IMR-90 (cell line): ENCODE results near the gene NPTX1. TPM values are rescaled to one million over a fixed set of nuclear protein-coding genes. Genes with fewer than 3 reads are reported as not detected.
A peak's percentile ranks its signal among the peaks of the same experiment; 100 is the strongest.

Experiments used
- ATAC-seq: fragments of 200-7000 bp; cut with Tn5 transposase; 2 replicates; pipeline ENCODE4 v1.9.1; 2020; ENCODE audit warnings: low read depth, mild to moderate bottlenecking, moderate library complexity
- BruUV-seq: library from RNA; stranded (reverse); fragments of 400-500 nt; replicated peaks from 2 replicates; lab custom pipeline; 2021; lab: Mats Ljungman, UMichigan
- CTCF ChIA-PET: fragments of 300-600 bp; formaldehyde crosslinking; extraction: SDS; loops from one replicate; lab custom pipeline; 2021; ENCODE audit warnings: antibody characterized with exemption; lab: Yijun Ruan, JAX
- POLR2A ChIA-PET: fragments of 300-600 bp; sonication (Branson Sonifier 250); formaldehyde crosslinking; loops from one replicate; lab custom pipeline; 2022; ENCODE audit warnings: antibody characterized with exemption; ENCODE audit not compliant: unreplicated experiment; lab: Charles Lee
- DNase-seq: peaks from one replicate; pipeline ENCODE4 v3.0.0; 2013
- H2AFZ ChIP-seq: replicated peaks from 2 replicates; pipeline ENCODE3; 2013; ENCODE audit warnings: low read length, mild to moderate bottlenecking; ENCODE audit not compliant: poor library complexity
- H2AK5ac ChIP-seq: 2 replicates; pipeline ENCODE4 v1.6.1; 2013; ENCODE audit warnings: low read depth, low read length, inconsistent platforms
- H2AK9ac ChIP-seq: replicated peaks from 2 replicates; pipeline ENCODE3; 2013; ENCODE audit warnings: mild to moderate bottlenecking, low read depth, low read length, moderate library complexity; ENCODE audit not compliant: poor library complexity
- H2BK120ac ChIP-seq: 2 replicates; pipeline ENCODE4 v1.6.1; 2013; ENCODE audit warnings: low read depth, low read length, inconsistent platforms
- H2BK15ac ChIP-seq: 3 replicates; pipeline ENCODE4 v1.6.1; 2013; ENCODE audit warnings: low read depth, low read length, inconsistent platforms
- H2BK20ac ChIP-seq: 2 replicates; pipeline ENCODE4 v1.6.1; 2013; ENCODE audit warnings: low read depth, mild to moderate bottlenecking, inconsistent platforms, low read length, moderate library complexity
- H2BK5ac ChIP-seq: 2 replicates; pipeline ENCODE4 v1.6.1; 2013; ENCODE audit warnings: mild to moderate bottlenecking, low read depth, low read length, inconsistent platforms; ENCODE audit not compliant: poor library complexity, severe bottlenecking
- H3K14ac ChIP-seq: replicated peaks from 2 replicates; pipeline ENCODE4 v1.6.1; 2013; ENCODE audit warnings: low read depth, low read length, inconsistent platforms
- H3K18ac ChIP-seq: 2 replicates; pipeline ENCODE4 v1.6.1; 2013; ENCODE audit warnings: low read depth, low read length, control low read depth
- H3K23ac ChIP-seq: 2 replicates; pipeline ENCODE4 v1.6.1; 2013; ENCODE audit warnings: low read depth, low read length, inconsistent platforms
- H3K27ac ChIP-seq: 2 replicates; pipeline ENCODE4 v1.5.1; 2013; ENCODE audit warnings: mild to moderate bottlenecking, control low read depth, low read length; ENCODE audit not compliant: insufficient read depth
- H3K27me3 ChIP-seq: 2 replicates; pipeline ENCODE4 v1.6.1; 2013; ENCODE audit warnings: low read length; ENCODE audit not compliant: control insufficient read depth, insufficient read depth
- H3K36me3 ChIP-seq: 2 replicates; pipeline ENCODE4 v1.6.1; 2013; ENCODE audit warnings: low read length, mixed read lengths; ENCODE audit not compliant: control insufficient read depth, insufficient read depth
- H3K4ac ChIP-seq: 2 replicates; pipeline ENCODE4 v1.6.1; 2013; ENCODE audit warnings: low read depth, low read length, inconsistent platforms
- H3K4me1 ChIP-seq: 2 replicates; pipeline ENCODE4 v1.6.1; 2013; ENCODE audit warnings: low read length, mixed read lengths; ENCODE audit not compliant: control insufficient read depth, insufficient read depth
- H3K4me2 ChIP-seq: 2 replicates; pipeline ENCODE4 v1.6.1; 2013; ENCODE audit warnings: low read depth, mild to moderate bottlenecking, control low read depth, low read length, moderate library complexity
- H3K4me3 ChIP-seq: 2 replicates; pipeline ENCODE4 v1.5.1; 2013; ENCODE audit warnings: low read depth, mild to moderate bottlenecking, control low read depth, low read length, moderate library complexity; ENCODE audit not compliant: insufficient read depth
- H3K56ac ChIP-seq: 2 replicates; pipeline ENCODE4 v1.6.1; 2013; ENCODE audit warnings: low read length, inconsistent platforms; ENCODE audit not compliant: insufficient read depth; ENCODE audit errors: extremely low read depth
- H3K79me1 ChIP-seq, 2 experiments: 2 replicates each; pipeline ENCODE4 v1.6.1; 2013; ENCODE audit warnings: low read length in 2 of 2, inconsistent platforms in 1 of 2, low read depth in 1 of 2
- H3K9ac ChIP-seq: 2 replicates; pipeline ENCODE4 v1.6.1; 2013; ENCODE audit warnings: low read depth, low read length, control low read depth
- H3K9me1 ChIP-seq: 2 replicates; pipeline ENCODE4 v1.6.1; 2013; ENCODE audit warnings: low read length, inconsistent platforms; ENCODE audit not compliant: insufficient read depth
- H3K9me3 ChIP-seq: 2 replicates; pipeline ENCODE4 v1.6.1; 2013; ENCODE audit warnings: low read length; ENCODE audit not compliant: control insufficient read depth, insufficient read depth
- H4K20me1 ChIP-seq: 2 replicates; pipeline ENCODE4 v1.6.1; 2013; ENCODE audit warnings: low read length, inconsistent platforms; ENCODE audit not compliant: insufficient read depth
- H4K5ac ChIP-seq: 2 replicates; pipeline ENCODE4 v1.6.1; 2013; ENCODE audit warnings: mild to moderate bottlenecking, low read depth, low read length, control low read depth
- H4K8ac ChIP-seq, 2 experiments: 2 replicates each; pipeline ENCODE4 v1.6.1; 2013; ENCODE audit warnings: low read depth in 2 of 2, low read length in 2 of 2, control low read depth in 1 of 2, inconsistent platforms in 1 of 2
- H4K91ac ChIP-seq: 2 replicates; pipeline ENCODE4 v1.6.1; 2013; ENCODE audit warnings: low read depth, low read length, inconsistent platforms; ENCODE audit not compliant: insufficient read depth
- ELK1 ChIP-seq: fragments of 150-350 bp; IDR thresholded peaks from 2 replicates; pipeline ENCODE4 v1.6.1; 2016; ENCODE audit warnings: low read depth, mild to moderate bottlenecking, low read length, moderate library complexity, borderline replicate concordance
- MAFK ChIP-seq: IDR thresholded peaks from 2 replicates; pipeline ENCODE4 v1.6.1; 2012; ENCODE audit warnings: low read depth, low read length, improper control_type of control experiment
- MXI1 ChIP-seq: IDR thresholded peaks from 2 replicates; pipeline ENCODE4 v1.6.1; 2012; ENCODE audit warnings: low read depth, mild to moderate bottlenecking, low read length, moderate library complexity, borderline replicate concordance
- WGBS, 2 experiments: methylation state at CpG; one replicate each; pipeline versions ENCODE4 v1.1.5 to v1.1.7; 2013; ENCODE audit warnings: missing lambda C conversion rate in 2 of 2; ENCODE audit not compliant: insufficient read length in 1 of 2; ENCODE audit errors: extremely low coverage in 2 of 2; 5-methylcytosine and 5-hydroxymethylcytosine counted together
- dilution Hi-C: fragments of 300-500 bp; cut with HindIII; formaldehyde crosslinking; loops from one replicate; pipeline ENCODE4 v1.14.3; 2018; ENCODE audit warnings: low sequenced_read_pairs; ENCODE audit not compliant: unreplicated experiment
- in situ Hi-C: fragments of 300-500 bp; cut with MboI; formaldehyde crosslinking; loops from 3 replicates; pipeline ENCODE4 v1.14.3; 2019; ENCODE audit warnings: low sequenced_read_pairs, inconsistent platforms, mixed read lengths
- intact Hi-C: fragments of 100-400 bp; cut with micrococcal nuclease; formaldehyde crosslinking; loops from 2 replicates; pipeline ENCODE4 v1.10.0; 2022
- polyA plus RNA-seq, 3 experiments: library from polyadenylated mRNA; depleted of rRNA; stranded (reverse); fragments of >200 nt; gene quantifications; 2 replicates each; pipeline ENCODE4 v1.2.3, GENCODE V29; 2012; ENCODE audit warnings: low replicate concordance in 1 of 3
- total RNA-seq: library from RNA; depleted of rRNA; stranded (reverse); fragments of >200 nt; gene quantifications from 2 replicates; pipeline ENCODE4 v1.2.3, GENCODE V29; 2012

The NPTX1 gene
- total and polyA plus RNA-seq, 2 of the 4 experiments (the other 2 are of a cell fraction) = 20.8 to 39.5 TPM

GRCh38 chr17:80449930-80450576 lies 26.4 kb downstream of the NPTX1 start (continued):
- no peak for TF ChIP-seq ELK1

- Histone ChIP-seq H3K27ac (0 out of 2 replicates have a peak overlapping the region, but pooled peaks have one; percentile 23), H4K5ac (no peak overlapping the region; the same call in 1 of the 2 replicates), H3K4me3 (no peak overlapping the region), H2BK15ac (no peak overlapping the region), H2AFZ (peak overlapping the region; percentile 59), H2BK20ac (peak overlapping the region; percentile 20; the same call in 1 of the 2 replicates), H3K9me3 (no peaks in the 10 kb centered on the region), H3K14ac (0 out of 2 replicates have a peak overlapping the region, but pooled peaks have one; percentile 15), H3K4ac (peak overlapping the region; percentile 48), H3K18ac (no peak overlapping the region), H3K56ac (no peak overlapping the region), H3K79me1 (peaks cover 5 to 17% of the 10 kb centered on the region in 2 experiments; a peak in 2 of 4 replicates), H2BK120ac (peak overlapping the region; percentile 55; the same call in 1 of the 2 replicates), H3K36me3 (no peaks in the 10 kb centered on the region), H4K20me1 (no peaks in the 10 kb centered on the region; the same call in 1 of the 2 replicates), H3K4me1 (peaks cover 25% of the 10 kb centered on the region), H3K27me3 (peaks cover 2% of the 10 kb centered on the region; the same call in 1 of the 2 replicates), H3K23ac (no peak overlapping the region), H3K9ac (no peak overlapping the region), H2BK5ac (peak overlapping the region; percentile 27), H4K91ac (no peak overlapping the region; the same call in 1 of the 2 replicates), H2AK9ac (peak overlapping the region; percentile 60), H3K4me2 (no peak overlapping the region), H4K8ac (peak overlapping the region in 1 of 2 experiments; percentile 39; a peak in 1 of 4 replicates), H2AK5ac (peak overlapping the region; percentile 44; the same call in 1 of the 2 replicates), H3K9me1 (peaks cover 12% of the 10 kb centered on the region; the same call in 1 of the 2 replicates)
- in situ Hi-C loops = no loop called here
- ChIA-PET CTCF (no interaction called here), POLR2A (no interaction called here)
- BruUV-seq = no TSS peak
- TF ChIP-seq MXI1 (no peak), MAFK (no peak)
- dilution Hi-C loops = no loop called here
- no peak for DNase-seq
- ATAC-seq = no peak
- intact Hi-C loops = no loop called here
- WGBS, 2 experiments = 81% methylated on average over 9 of the region's 27 CpGs; no CpG with 5 or more reads in 1 of the 2 experiments
Observed at GRCh38 chr17:80449194-80449929, 27.0 kb downstream of the NPTX1 start.
